ENCODE data around the gene RBFOX2. TPM values are rescaled to one million over a fixed set of nuclear protein-coding genes. Genes with fewer than 3 reads are reported as not detected.

RBFOX2 gene
- total RNA-seq, 2 experiments from 2014 or later = 1.9 to 2.4 TPM

GRCh38 chr22:36010882-36011281 is 17.7 kb downstream of the RBFOX2 start:
- Histone ChIP-seq H3K27me3 (ENCODE audit: control insufficient read depth in 1 of 2, insufficient read depth in 2 of 2, low read length in 2 of 2) (peaks cover 0 to 4% of the 10 kb centered on the region in 2 experiments), H3K27ac (ENCODE audit: low read depth in 1 of 2, low read length in 2 of 2) (no peak overlapping the region), H3K36me3 (ENCODE audit: insufficient read depth, low read length) (no peaks in the 10 kb centered on the region), H3K9me3 (ENCODE audit: control insufficient read depth in 1 of 2, insufficient read depth in 1 of 2, low read length in 2 of 2) (no peaks in the 10 kb centered on the region), H3K4me1 (ENCODE audit: insufficient read depth, low read length) (no peaks in the 10 kb centered on the region), H3K4me3 (ENCODE audit: low read length) (no peak overlapping the region)
- ChIA-PET POLR2A (no interaction called here), CTCF (no interaction called here)
- no peak for TF ChIP-seq CTCF (IDR thresholded peaks at IDR 0.05)
- H3K27ac Mint-ChIP-seq = no peak overlapping the region
- ATAC-seq (ENCODE audit: poor library complexity) = no peak
- H3K36me3 Mint-ChIP-seq (ENCODE audit: low read depth) = no peaks in the 10 kb centered on the region
- no peak for DNase-seq
- no peaks in the 10 kb centered on the region for H3K9me3 Mint-ChIP-seq
- peaks cover 3% of the 10 kb centered on the region for H3K27me3 Mint-ChIP-seq
- H3K4me3 Mint-ChIP-seq = no peak overlapping the region
- H3K4me1 Mint-ChIP-seq (ENCODE audit: low read depth) = no peaks in the 10 kb centered on the region
- intact Hi-C loops (cut with DNase I, micrococcal nuclease) = no loop called here

- DNase-seq (no peak), ATAC-seq (ENCODE audit: poor library complexity) (no peak)
- Histone ChIP-seq H3K27me3 (ENCODE audit: control insufficient read depth in 1 of 2, insufficient read depth in 2 of 2, low read length in 2 of 2) (peaks cover 3 to 4% of the 10 kb centered on the region in 2 experiments), H3K9me3 (ENCODE audit: control insufficient read depth in 1 of 2, insufficient read depth in 1 of 2, low read length in 2 of 2) (no peaks in the 10 kb centered on the region), H3K27ac (ENCODE audit: low read depth in 1 of 2, low read length in 2 of 2) (no peak overlapping the region), H3K4me3 (ENCODE audit: low read length) (no peak overlapping the region), H3K36me3 (ENCODE audit: insufficient read depth, low read length) (no peaks in the 10 kb centered on the region), H3K4me1 (ENCODE audit: insufficient read depth, low read length) (no peaks in the 10 kb centered on the region)
- H3K4me1 Mint-ChIP-seq (ENCODE audit: low read depth) = no peaks in the 10 kb centered on the region
- H3K27ac Mint-ChIP-seq = no peak overlapping the region
- CTCF ChIA-PET = no interaction called here
- H3K4me3 Mint-ChIP-seq = no peak overlapping the region
- no peak for TF ChIP-seq CTCF (IDR thresholded peaks at IDR 0.05)
- no peaks in the 10 kb centered on the region for H3K27me3 Mint-ChIP-seq
- no peaks in the 10 kb centered on the region for H3K36me3 Mint-ChIP-seq (ENCODE audit: low read depth)
- POLR2A ChIA-PET = no interaction called here
- intact Hi-C loops (cut with DNase I, micrococcal nuclease) = no loop called here
- H3K9me3 Mint-ChIP-seq = no peaks in the 10 kb centered on the region
Observed at GRCh38 chr22:36010090-36010489, 18.5 kb downstream of the RBFOX2 start.

- CTCF ChIA-PET = no interaction called here
- no peaks in the 10 kb centered on the region for H3K9me3 Mint-ChIP-seq
Observed at GRCh38 chr22:36009085-36009484, 19.5 kb downstream of the RBFOX2 start.

More at GRCh38 chr22:36009085-36009484, 19.5 kb downstream of the RBFOX2 start:
- Histone ChIP-seq H3K9me3 (ENCODE audit: control insufficient read depth in 1 of 2, insufficient read depth in 1 of 2, low read length in 2 of 2) (no peaks in the 10 kb centered on the region), H3K27me3 (ENCODE audit: control insufficient read depth in 1 of 2, insufficient read depth in 2 of 2, low read length in 2 of 2) (peaks cover 3 to 4% of the 10 kb centered on the region in 2 experiments), H3K4me1 (ENCODE audit: insufficient read depth, low read length) (no peaks in the 10 kb centered on the region), H3K27ac (ENCODE audit: low read depth in 1 of 2, low read length in 2 of 2) (no peak overlapping the region), H3K4me3 (ENCODE audit: low read length) (no peak overlapping the region), H3K36me3 (ENCODE audit: insufficient read depth, low read length) (no peaks in the 10 kb centered on the region)
- no peaks in the 10 kb centered on the region for H3K36me3 Mint-ChIP-seq (ENCODE audit: low read depth)
- DNase-seq (no peak), ATAC-seq (ENCODE audit: poor library complexity) (no peak)
- H3K4me1 Mint-ChIP-seq (ENCODE audit: low read depth) = no peaks in the 10 kb centered on the region
- H3K4me3 Mint-ChIP-seq = no peak overlapping the region
- intact Hi-C loops (cut with DNase I, micrococcal nuclease) = no loop called here
- H3K27me3 Mint-ChIP-seq = no peaks in the 10 kb centered on the region
- H3K27ac Mint-ChIP-seq = no peak overlapping the region
- no peak for TF ChIP-seq CTCF (IDR thresholded peaks at IDR 0.05)
- POLR2A ChIA-PET = no interaction called here
